GM23338 (cell line): ENCODE results near the gene GAS6. TPM values are rescaled to one million over a fixed set of nuclear protein-coding genes. Genes with fewer than 3 reads are reported as not detected.

ENCODE experiments used
- ATAC-seq: fragments of 200-7000 bp; cut with Tn5 transposase; 3 replicates; pipeline ENCODE4 v1.9.1; 2020
- DNase-seq: peaks from one replicate; pipeline ENCODE4 v3.0.0-alpha.2; 2015; ENCODE audit warnings: low spot score
- H2AFZ ChIP-seq: fragments of 200-600 bp; sonication (generic); 2 replicates; pipeline ENCODE4 v1.8.0; 2016; ENCODE audit warnings: antibody characterized with exemption, mild to moderate bottlenecking, moderate library complexity
- H3F3A ChIP-seq: fragments of 200-600 bp; sonication (generic); replicated peaks from 2 replicates; pipeline ENCODE4 v1.8.0; 2017; ENCODE audit warnings: antibody characterized with exemption, mixed run types, low read depth
- H3K27ac ChIP-seq: fragments of 200-600 bp; sonication (generic); 2 replicates; pipeline ENCODE4 v1.6.1; 2016; ENCODE audit warnings: low read depth
- H3K27me3 ChIP-seq: fragments of 200-600 bp; sonication (generic); 2 replicates; pipeline ENCODE4 v1.8.0; 2016; ENCODE audit warnings: mild to moderate bottlenecking, mixed run types, moderate library complexity; ENCODE audit not compliant: insufficient read depth
- H3K36me3 ChIP-seq: fragments of 200-600 bp; sonication (generic); 2 replicates; pipeline ENCODE4 v1.8.0; 2016; ENCODE audit warnings: mild to moderate bottlenecking; ENCODE audit not compliant: insufficient read depth
- H3K4me1 ChIP-seq: fragments of 200-600 bp; sonication (generic); 2 replicates; pipeline ENCODE4 v1.8.0; 2016; ENCODE audit warnings: mild to moderate bottlenecking, moderate library complexity; ENCODE audit not compliant: insufficient read depth
- H3K4me2 ChIP-seq: fragments of 200-600 bp; sonication (generic); 2 replicates; pipeline ENCODE4 v1.7.1; 2017; ENCODE audit warnings: mixed run types
- H3K4me3 ChIP-seq: fragments of 200-600 bp; sonication (generic); 2 replicates; pipeline ENCODE4 v1.6.1; 2016; ENCODE audit warnings: mixed run types
- H3K79me2 ChIP-seq: fragments of 200-600 bp; sonication (generic); replicated peaks from 2 replicates; pipeline ENCODE4 v1.8.0; 2017; ENCODE audit warnings: mild to moderate bottlenecking; ENCODE audit not compliant: insufficient read depth
- H3K9me2 ChIP-seq: fragments of 200-600 bp; sonication (generic); 2 replicates; pipeline ENCODE4 v1.8.0; 2017; ENCODE audit not compliant: insufficient read depth
- H4K20me1 ChIP-seq: fragments of 200-600 bp; sonication (generic); replicated peaks from 2 replicates; pipeline ENCODE4 v1.8.0; 2017; ENCODE audit warnings: mild to moderate bottlenecking; ENCODE audit not compliant: insufficient read depth
- H3K27ac Mint-ChIP-seq: 2 replicates; pipeline ENCODE4 v1.8.0; 2020; ENCODE audit warnings: inconsistent platforms, mild to moderate bottlenecking, moderate library complexity, mixed read lengths
- H3K27me3 Mint-ChIP-seq: 3 replicates; pipeline ENCODE4 v1.8.0; 2022; ENCODE audit warnings: low read depth, mild to moderate bottlenecking, moderate library complexity, mixed read lengths, inconsistent platforms; ENCODE audit not compliant: insufficient read depth, poor library complexity
- H3K36me3 Mint-ChIP-seq: 3 replicates; pipeline ENCODE4 v1.8.0; 2021; ENCODE audit warnings: low read depth, mild to moderate bottlenecking, inconsistent platforms, moderate library complexity, mixed read lengths
- H3K4me1 Mint-ChIP-seq: 3 replicates; pipeline ENCODE4 v1.8.0; 2020; ENCODE audit warnings: mild to moderate bottlenecking, inconsistent platforms, mixed read lengths
- H3K4me3 Mint-ChIP-seq: 3 replicates; pipeline ENCODE4 v1.8.0; 2021; ENCODE audit warnings: moderate library complexity, mild to moderate bottlenecking, inconsistent platforms, mixed read lengths
- H3K9me3 Mint-ChIP-seq: 3 replicates; pipeline ENCODE4 v1.8.0; 2020; ENCODE audit warnings: moderate library complexity, mild to moderate bottlenecking, inconsistent platforms, mixed read lengths
- CREB1 ChIP-seq: fragments of 250-450 bp; sonication (Bioruptor Pico); IDR thresholded peaks from 2 replicates; pipeline ENCODE4 v1.5.0; 2020; ENCODE audit warnings: low read depth, mild to moderate bottlenecking, moderate library complexity
- CTCF ChIP-seq, 2 experiments: fragments of 200-600 bp in 1 of 2; sonication (generic) in 1 of 2; conservative IDR thresholded peaks; 2 replicates each; pipeline versions ENCODE4 v1.5.1 to v1.6.1; 2016 to 2017; ENCODE audit warnings: antibody characterized with exemption in 2 of 2, low read depth in 2 of 2, mild to moderate bottlenecking in 2 of 2, moderate library complexity in 1 of 2
- ETS1 ChIP-seq: IDR thresholded peaks from 2 replicates; pipeline ENCODE4 v1.6.1; 2016; ENCODE audit warnings: antibody characterized with exemption
- EZH2 ChIP-seq: fragments of 200-600 bp; sonication (generic); IDR thresholded peaks from one replicate; pipeline ENCODE4 v1.8.0; 2017; ENCODE audit warnings: antibody characterized with exemption, mild to moderate bottlenecking, low read depth; ENCODE audit not compliant: unreplicated experiment
- EZH2phosphoT487 ChIP-seq: fragments of 200-600 bp; sonication (generic); IDR thresholded peaks from one replicate; pipeline ENCODE4 v1.8.1; 2018; ENCODE audit warnings: antibody characterized with exemption; ENCODE audit not compliant: unreplicated experiment
- JUNB ChIP-seq: IDR thresholded peaks from one replicate; pipeline ENCODE4 v1.6.1; 2016; ENCODE audit warnings: antibody characterized with exemption; ENCODE audit not compliant: unreplicated experiment
- NANOG ChIP-seq: IDR thresholded peaks from 2 replicates; pipeline ENCODE4 v1.6.1; 2016; ENCODE audit warnings: antibody characterized with exemption, borderline replicate concordance
- POLR2AphosphoS5 ChIP-seq: IDR thresholded peaks from 2 replicates; pipeline ENCODE4 v1.6.1; 2016; ENCODE audit warnings: antibody characterized with exemption, low read depth
- REST ChIP-seq: IDR thresholded peaks from one replicate; pipeline ENCODE4 v1.6.1; 2018; ENCODE audit warnings: antibody characterized with exemption; ENCODE audit not compliant: unreplicated experiment
- STAT1 ChIP-seq: IDR thresholded peaks from one replicate; pipeline ENCODE4 v1.6.1; 2016; ENCODE audit warnings: antibody characterized with exemption; ENCODE audit not compliant: unreplicated experiment
- ZNF114 ChIP-seq: fragments of 250-450 bp; sonication (Bioruptor Pico); IDR thresholded peaks from 2 replicates; pipeline ENCODE4 v1.5.0; 2020; ENCODE audit warnings: mild to moderate bottlenecking, moderate library complexity
- ZNF331 ChIP-seq: fragments of 250-450 bp; sonication (Bioruptor Pico); IDR thresholded peaks from 2 replicates; pipeline ENCODE4 v1.5.0; 2020; ENCODE audit warnings: low read depth, mild to moderate bottlenecking, moderate library complexity
- ZNF462 ChIP-seq: fragments of 250-450 bp; sonication (Bioruptor Pico); IDR thresholded peaks from 2 replicates; pipeline ENCODE4 v1.5.0; 2020; ENCODE audit warnings: mild to moderate bottlenecking, moderate library complexity
- polyA plus RNA-seq: library from polyadenylated mRNA; unstranded; fragments of >200 nt; fragmentation: Nextera tagmentation; extraction: Ambion mirVana; gene quantifications from 2 replicates; pipeline ENCODE4 v1.2.1, GENCODE V29; 2016
- total RNA-seq: library from RNA; depleted of rRNA; stranded (reverse); fragments of >200 nt; shearing (Covaris generic); gene quantifications from 2 replicates; pipeline ENCODE4 v1.2.3, GENCODE V29; 2014

The GAS6 gene
- total and polyA plus RNA-seq, 2 experiments from 2014 or later, result 7.9 to 21.2 TPM

GRCh38 chr13:113800576-113800926 lies 63.3 kb downstream of the GAS6 start:
- DNase-seq (no peak), ATAC-seq (no peak)
- Mint-ChIP-seq H3K36me3 (no peaks in the 10 kb centered on the region), H3K27ac (no peak overlapping the region), H3K4me3 (no peak overlapping the region), H3K4me1 (no peaks in the 10 kb centered on the region), H3K27me3 (peaks cover 8% of the 10 kb centered on the region), H3K9me3 (no peaks in the 10 kb centered on the region)
- no peak for TF ChIP-seq EZH2phosphoT487
- TF ChIP-seq ZNF331 (CRISPR knock-in tag), result no peak
- TF ChIP-seq ZNF114 (CRISPR knock-in tag), result no peak
- no peak for TF ChIP-seq CREB1 (CRISPR knock-in tag)
- no peak for TF ChIP-seq EZH2
- no peak for TF ChIP-seq STAT1
- TF ChIP-seq ETS1, result no peak
- TF ChIP-seq REST, result no peak
- no peak for TF ChIP-seq CTCF (conservative IDR thresholded peaks at IDR 0.05; ENCODE audit: low read depth in 2 of 2)
- no peak for TF ChIP-seq POLR2AphosphoS5
- no peak for TF ChIP-seq JUNB
- TF ChIP-seq ZNF462 (CRISPR knock-in tag), result no peak
- TF ChIP-seq NANOG, result no peak
- no peak overlapping the region for H3K27ac ChIP-seq
- no peak overlapping the region for H2AFZ ChIP-seq
- H3K79me2 ChIP-seq, result no peaks in the 10 kb centered on the region
- no peak overlapping the region for H3K4me2 ChIP-seq
- H3K4me3 ChIP-seq, result no peak overlapping the region
- no peaks in the 10 kb centered on the region for H3K9me2 ChIP-seq
- H3F3A ChIP-seq, result no peaks in the 10 kb centered on the region
- H3K27me3 ChIP-seq, result no peaks in the 10 kb centered on the region
- H3K4me1 ChIP-seq, result no peaks in the 10 kb centered on the region
- H3K36me3 ChIP-seq, result no peaks in the 10 kb centered on the region
- no peaks in the 10 kb centered on the region for H4K20me1 ChIP-seq
